Astrocyte of the spinal cord (primary cell): Measurements from ENCODE around the gene ZNF200.

Experiments
- DNase-seq: peaks from one replicate; pipeline ENCODE4 v3.0.0; 2011; ENCODE audit warnings: low read depth, low spot score
- H3K4me3 ChIP-seq: 2 replicates; pipeline ENCODE4 v1.5.1; 2011; ENCODE audit warnings: low read depth, mild to moderate bottlenecking, low read length, moderate library complexity
- CTCF ChIP-seq: IDR thresholded peaks from 2 replicates; pipeline ENCODE4 v1.5.1; 2012; ENCODE audit warnings: low read depth, mild to moderate bottlenecking, low read length, inconsistent platforms
- in situ Hi-C: cut with HindIII; loops from 2 replicates; pipeline ENCODE4 v1.10.0; 2017; ENCODE audit warnings: low sequenced_read_pairs

Gene ZNF200

GRCh38 chr16:3264137-3265036 is 29.4 kb upstream of the ZNF200 start:
- in situ Hi-C loops, result no loop called here
- TF ChIP-seq CTCF, result peak; percentile 42
- peak; percentile 98 for DNase-seq
- peak overlapping the region; percentile 71 for H3K4me3 ChIP-seq

GRCh38 chr16:3262517-3262916 is 27.6 kb upstream of the ZNF200 start:
- in situ Hi-C loops, result no loop called here
- no peak for TF ChIP-seq CTCF
- no peak overlapping the region for H3K4me3 ChIP-seq
- no peak for DNase-seq

GRCh38 chr16:3259836-3260235 is 24.9 kb upstream of the ZNF200 start:
- H3K4me3 ChIP-seq, result no peak overlapping the region
- no peak for DNase-seq
- in situ Hi-C loops, result no loop called here
- TF ChIP-seq CTCF, result no peak

GRCh38 chr16:3256866-3257465 is 22.0 kb upstream of the ZNF200 start:
- H3K4me3 ChIP-seq, result no peak overlapping the region

GRCh38 chr16:3256146-3256865 is 21.3 kb upstream of the ZNF200 start, which contains the start of gene MEFV:
MEFV (minus strand) TSS chr16:3256633; CDS start chr16:3256587, 46 bp downstream.
- in situ Hi-C loops, result no loop called here
- DNase-seq, result no peak
- TF ChIP-seq CTCF, result no peak
- H3K4me3 ChIP-seq, result no peak within 1 kb of the TSS

More at GRCh38 chr16:3256866-3257465, 22.0 kb upstream of the ZNF200 start:
- in situ Hi-C loops, result no loop called here
- DNase-seq, result peak; percentile 43
- no peak for TF ChIP-seq CTCF

GRCh38 chr16:3254309-3254708 is 19.4 kb upstream of the ZNF200 start:
- no peak for TF ChIP-seq CTCF
- no peak overlapping the region for H3K4me3 ChIP-seq
- in situ Hi-C loops, result no loop called here
- DNase-seq, result no peak
